ENCODE results near the gene ROBO2.

The ROBO2 gene

GRCh38 chr3:77506384-77506783 lies 466.5 kb downstream of the ROBO2 start:
- no peak for DNase-seq (ENCODE audit: low read depth)

DNA sequence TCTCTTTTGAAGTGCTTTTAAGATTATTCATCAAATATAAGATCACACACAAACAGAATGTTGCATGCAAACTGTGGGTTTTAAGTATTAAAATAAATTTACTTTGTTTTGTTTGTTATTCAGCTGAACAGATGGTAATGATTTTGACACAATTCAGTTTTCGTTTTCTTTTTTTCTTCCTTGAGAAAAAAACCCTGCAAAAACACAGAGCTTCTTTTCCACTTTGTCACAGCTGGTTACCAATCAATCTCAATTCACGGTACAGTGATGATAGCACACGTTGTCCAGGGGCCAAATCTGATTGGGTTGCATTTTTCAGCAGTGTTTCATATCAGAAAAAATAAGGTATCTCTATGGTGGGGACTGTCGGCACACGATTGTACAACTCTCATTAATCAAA lies 473.6 kb downstream of the ROBO2 start:
- no peak for DNase-seq (ENCODE audit: low read depth)

- DNase-seq (ENCODE audit: low read depth) = no peak
Observed at GRCh38 chr3:77514766-77515165, 474.9 kb downstream of the ROBO2 start.

GRCh38 chr3:77524463-77524862 lies 484.6 kb downstream of the ROBO2 start:
- DNase-seq (ENCODE audit: low read depth) = no peak

DNA sequence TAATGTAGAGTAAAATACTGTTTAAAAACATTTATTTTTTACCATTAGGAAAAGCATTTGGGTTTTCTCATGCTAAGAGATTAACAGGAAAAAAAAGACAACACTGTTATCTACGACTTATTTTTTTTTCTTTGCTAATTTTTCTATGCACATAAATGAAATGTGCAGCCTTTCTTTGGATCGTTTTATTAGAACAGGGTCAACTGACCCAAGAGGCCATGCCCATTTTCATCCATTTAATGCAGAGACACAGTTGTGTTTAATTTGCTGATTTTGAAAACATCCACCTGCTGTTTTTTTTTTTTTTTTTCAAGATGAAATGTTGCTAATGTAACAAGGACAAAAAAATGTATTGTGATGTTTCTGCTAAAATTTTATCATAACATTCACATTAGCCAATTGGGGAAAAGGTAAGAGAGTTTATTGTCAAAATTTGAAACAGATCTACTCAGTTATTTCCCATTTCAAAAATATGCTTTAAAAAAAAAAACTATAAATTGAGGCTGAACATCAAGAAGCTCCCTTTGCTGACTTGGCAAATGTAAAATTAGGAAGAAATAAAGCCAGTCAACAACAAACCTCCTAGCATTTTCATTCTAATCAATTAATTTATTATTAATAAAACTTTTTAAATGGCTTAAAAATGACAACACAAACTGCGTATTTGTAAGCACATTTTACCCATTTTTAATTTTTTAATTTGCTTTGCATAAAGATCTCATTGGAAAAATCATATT lies 485.2 kb downstream of the ROBO2 start:
- DNase-seq (ENCODE audit: low read depth) = no peak

GRCh38 chr3:77526573-77527113 lies 486.7 kb downstream of the ROBO2 start:
- no peak for DNase-seq (ENCODE audit: low read depth)

- no peak for DNase-seq (ENCODE audit: low read depth)
Observed at GRCh38 chr3:77529522-77529921, 489.6 kb downstream of the ROBO2 start.

DNA sequence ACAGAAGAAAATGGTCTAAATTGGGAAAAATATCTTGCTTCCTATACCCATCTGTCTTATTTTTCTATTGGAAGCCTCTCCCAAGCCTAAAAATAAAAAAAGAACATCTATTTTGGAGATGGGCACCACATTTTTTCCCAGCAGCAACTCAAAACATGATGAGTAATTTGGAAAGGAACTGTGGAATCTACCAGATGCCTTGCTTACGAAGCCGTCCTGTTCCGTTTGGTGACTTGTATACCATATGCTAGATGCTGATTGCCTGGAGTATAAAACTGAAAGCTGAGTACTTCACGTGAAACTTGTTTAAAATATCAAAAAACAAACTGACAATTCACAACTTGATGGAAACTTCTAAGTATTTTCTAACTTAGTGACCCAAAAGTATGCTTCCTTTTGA lies 491.0 kb downstream of the ROBO2 start:
- no peak for DNase-seq (ENCODE audit: low read depth)

- DNase-seq (ENCODE audit: low read depth) = no peak
Observed at GRCh38 chr3:77535116-77535515, 495.2 kb downstream of the ROBO2 start.

DNA sequence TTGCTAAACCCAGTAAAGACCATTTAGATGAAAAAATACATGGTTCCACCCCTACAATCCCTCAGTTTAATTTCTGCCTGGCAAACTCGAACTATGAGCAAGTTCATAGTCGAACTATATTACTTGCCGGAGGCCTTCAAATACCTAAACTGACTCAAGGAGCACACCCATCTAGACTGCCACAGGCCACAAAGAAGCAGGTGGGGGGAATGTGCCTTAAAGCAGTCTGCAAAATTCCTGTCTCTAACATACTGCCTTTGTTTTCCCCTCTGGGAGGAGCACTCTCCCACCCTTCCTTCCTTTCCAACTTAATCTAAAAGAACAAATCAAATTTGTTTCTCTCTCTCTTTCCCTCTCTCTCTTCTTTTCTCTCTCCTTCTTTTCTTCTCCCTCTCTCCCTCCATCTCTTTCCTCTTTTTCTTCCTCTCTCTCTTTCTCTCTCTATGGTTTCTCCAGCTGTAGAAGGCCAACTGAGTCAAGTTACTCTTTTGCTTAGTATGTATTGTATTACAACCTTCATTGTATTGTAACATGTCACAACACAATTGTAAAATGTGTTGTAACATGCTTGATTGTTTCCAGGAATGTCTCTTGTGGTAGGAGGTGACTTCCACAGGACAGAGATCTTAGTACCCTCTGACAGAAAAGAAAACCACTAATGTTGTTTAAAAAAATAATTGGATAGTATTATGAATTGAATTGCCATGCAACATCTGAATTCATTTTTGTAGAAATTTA lies 496.3 kb downstream of the ROBO2 start:
- DNase-seq (ENCODE audit: low read depth) = no peak

DNA sequence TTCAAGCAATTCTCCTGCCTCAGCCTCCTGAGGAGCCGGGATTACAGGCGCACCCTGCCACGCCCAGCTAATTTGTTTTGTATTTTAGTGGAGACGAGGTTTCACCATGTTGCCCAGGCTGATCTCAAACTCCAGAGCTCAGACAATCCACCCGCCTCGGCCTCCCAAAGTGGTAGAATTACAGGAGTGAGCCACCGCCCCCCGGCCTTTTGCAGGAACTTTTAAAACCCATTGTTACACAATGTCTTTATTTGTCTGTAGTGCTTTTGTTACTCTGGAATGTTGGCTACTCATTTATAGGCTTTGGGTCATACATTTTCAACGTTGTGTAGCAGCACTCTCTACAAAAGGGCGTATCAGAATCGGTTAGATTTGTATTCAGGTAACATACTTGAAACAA lies 499.1 kb downstream of the ROBO2 start:
- no peak for DNase-seq (ENCODE audit: low read depth)

DNA sequence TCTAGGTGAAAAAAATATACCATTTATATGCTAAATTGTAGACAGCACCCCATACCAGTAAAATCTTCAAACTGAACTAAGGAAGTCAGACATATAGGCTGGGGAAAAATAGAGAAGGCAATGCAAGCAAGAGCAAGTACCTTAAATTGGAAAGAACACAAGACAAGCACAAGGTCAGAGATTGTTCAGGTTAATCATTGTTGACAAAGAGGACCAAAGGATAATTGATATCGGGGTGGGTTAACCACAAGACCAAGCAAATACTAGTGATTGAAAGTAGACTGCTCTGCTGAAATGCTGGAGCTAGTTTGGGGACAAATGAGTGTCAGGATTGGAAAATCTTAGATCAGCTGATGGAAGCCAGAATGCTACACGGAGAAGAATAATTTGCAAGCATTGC lies 499.8 kb downstream of the ROBO2 start:
- no peak for DNase-seq (ENCODE audit: low read depth)

- DNase-seq (ENCODE audit: low read depth) = no peak
Observed at GRCh38 chr3:77541203-77541922, 501.5 kb downstream of the ROBO2 start.

DNA sequence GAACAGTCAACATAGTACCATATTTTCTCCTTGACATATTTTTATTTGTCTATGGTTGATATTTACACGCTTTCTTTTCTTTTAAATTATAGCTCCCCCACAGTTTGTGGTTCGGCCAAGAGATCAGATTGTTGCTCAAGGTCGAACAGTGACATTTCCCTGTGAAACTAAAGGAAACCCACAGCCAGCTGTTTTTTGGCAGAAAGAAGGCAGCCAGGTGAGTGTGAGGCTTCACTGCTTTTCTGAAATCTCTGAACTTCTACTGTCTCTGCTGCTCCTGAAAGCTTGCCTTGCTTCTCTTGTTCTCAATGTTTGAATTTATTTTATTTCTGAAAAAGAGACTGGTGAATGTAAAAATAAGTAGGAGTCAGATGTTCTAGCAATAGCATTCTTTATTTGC lies 506.3 kb downstream of the ROBO2 start:
- no peak for DNase-seq (ENCODE audit: low read depth)

GRCh38 chr3:77549034-77549433 lies 509.1 kb downstream of the ROBO2 start:
- no peak for DNase-seq (ENCODE audit: low read depth)

- DNase-seq (ENCODE audit: low read depth) = no peak
Observed at GRCh38 chr3:77553240-77553639, 513.3 kb downstream of the ROBO2 start.

DNA sequence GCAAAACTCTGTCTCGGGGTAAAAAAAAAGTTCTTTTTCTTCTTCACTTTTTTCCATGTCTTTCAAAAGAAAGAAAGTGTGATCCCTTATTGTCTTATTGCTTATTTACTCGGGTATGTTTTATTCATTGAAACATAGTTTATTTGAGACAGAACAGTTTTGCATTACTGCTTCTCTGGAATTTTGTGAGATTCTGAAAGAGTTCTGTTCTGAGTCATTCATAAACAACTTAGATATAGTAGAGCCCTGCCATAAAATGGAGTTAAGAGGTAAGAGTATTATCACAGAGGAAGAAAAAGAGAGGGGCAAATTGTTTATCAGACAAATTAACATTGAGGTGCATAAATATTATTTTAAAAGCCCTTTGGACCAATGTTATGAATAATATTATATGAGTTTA lies 522.2 kb downstream of the ROBO2 start:
- no peak for DNase-seq (ENCODE audit: low read depth)

- no peak for DNase-seq (ENCODE audit: low read depth)
Observed at GRCh38 chr3:77563012-77563411, 523.1 kb downstream of the ROBO2 start.

GRCh38 chr3:77566055-77566454 lies 526.2 kb downstream of the ROBO2 start:
- DNase-seq (ENCODE audit: low read depth) = no peak

- DNase-seq (ENCODE audit: low read depth) = no peak
Observed at GRCh38 chr3:77571971-77572715, 532.2 kb downstream of the ROBO2 start.

GRCh38 chr3:77577264-77577663 lies 537.4 kb downstream of the ROBO2 start:
- no peak for DNase-seq (ENCODE audit: low read depth)

- no peak for DNase-seq (ENCODE audit: low read depth)
Observed at GRCh38 chr3:77586216-77586615, 546.3 kb downstream of the ROBO2 start.

All from stimulated activated CD8-positive, alpha-beta memory T cell treated with anti-CD3 and anti-CD28 coated beads, Interleukin-15, amount 100 ng/mL, for 1 hour (primary cell).